Adrenal gland (tissue), 12 donors: Measurements from ENCODE around the gene TNFRSF4. TPM values are rescaled to one million over a fixed set of nuclear protein-coding genes. Genes with fewer than 3 reads are reported as not detected.

Experiments used
- DNase-seq, 7 donors: peaks; one replicate each; pipeline ENCODE4 v3.0.0-alpha.2; 2019 to 2020
- H3K27ac ChIP-seq, 5 donors: fragments of 200-600 bp; sonication (generic) in 4 of 5; 1 replicate in 3 of 5; 2 replicates in 2 of 5; pipeline versions ENCODE4 v1.5.1 to v1.8.0; 2016 to 2020; ENCODE audit warnings: mild to moderate bottlenecking in 1 of 5
- H3K27me3 ChIP-seq: fragments of 200-600 bp; 2 replicates; pipeline ENCODE4 v1.8.0; 2021
- H3K36me3 ChIP-seq, 2 donors: fragments of 200-600 bp; replicated peaks in 1 of 2; 1 replicate in 1 of 2; 2 replicates in 1 of 2; pipeline versions ENCODE4 v1.5.1 to v1.8.0; 2018 to 2022
- H3K4me1 ChIP-seq, 2 donors: fragments of 200-600 bp; replicated peaks in 1 of 2; 1 replicate in 1 of 2; 2 replicates in 1 of 2; pipeline versions ENCODE4 v1.5.1 to v1.8.0; 2018 to 2021
- H3K4me3 ChIP-seq, 4 donors: fragments of 200-600 bp; sonication (generic) in 3 of 4; one replicate each; pipeline ENCODE4 v1.5.1; 2016 to 2018
- H3K9me3 ChIP-seq, 3 donors: fragments of 200-600 bp; sonication (generic) in 1 of 3; replicated peaks in 1 of 3; 1 replicate in 2 of 3; 2 replicates in 1 of 3; pipeline versions ENCODE4 v1.5.1 to v1.8.0; 2016 to 2021
- CTCF ChIP-seq, 6 experiments: fragments of 450-650 bp in 4 of 6; fragments of 200-600 bp in 2 of 6; sonication (generic) in 1 of 6; IDR thresholded peaks; 1 replicate in 5 of 6; 2 replicates in 1 of 6; pipeline versions ENCODE4 v1.5.1 to v1.8.0; 2016 to 2021; ENCODE audit warnings: antibody characterized with exemption in 6 of 6, mild to moderate bottlenecking in 2 of 6, moderate library complexity in 1 of 6
- POLR2A ChIP-seq, 2 donors: fragments of 450-650 bp; IDR thresholded peaks; one replicate each; pipeline ENCODE4 v1.6.1; 2017; ENCODE audit warnings: antibody characterized with exemption in 2 of 2, mild to moderate bottlenecking in 2 of 2, moderate library complexity in 1 of 2
- WGBS, 4 donors: extraction: QIAGEN DNeasy Blood & Tissue Kit in 2 of 4; methylation state at CpG; one replicate each; pipeline versions ENCODE4 v1.1.5 to v1.1.7; 2013 to 2017; 5-methylcytosine and 5-hydroxymethylcytosine counted together
- intact Hi-C, 2 donors: fragments of 100-400 bp; cut with DNase I; formaldehyde crosslinking; loops; one replicate each; pipeline versions ENCODE4 v1.14.1 to v1.15.0; 2022 to 2023
- polyA plus RNA-seq, 3 donors: library from polyadenylated mRNA; stranded (reverse); fragments of 200-250 nt in 2 of 3; fragments of 350-450 nt in 1 of 3; fragmentation: Illumina TruSeq in 1 of 3; extraction: RNeasy Lipid Tissue Mini Kit (QIAGEN cat#74804) in 1 of 3; gene quantifications; one replicate each; pipeline ENCODE4 v1.2.3, GENCODE V29; 2013 to 2014
- total RNA-seq, 9 donors: library from RNA; depleted of rRNA in 4 of 9; stranded (reverse); fragments of >200 nt in 4 of 9; fragments of 120-200 nt in 1 of 9; fragmentation: NEBNext Ultra II Directional in 1 of 9; extraction: Animal tissue kit (Norgen Biotek cat#: 25700) in 1 of 9; gene quantifications; one replicate each; pipeline versions ENCODE4 v1.1.0 to v1.2.4, GENCODE V29; 2013 to 2023
- donor health status: healthy with polysubstance abuse.
- donor health status: Bipolar disorder and iron deficiency.
- donor health status: DM: yes; HTN: yes; CAD: no.
- donor health status: DM: no; HTN: no; CAD: no.
- donor health status: DM: no; HTN: no; CAD: no.
- donor health status: DM: yes; HTN: yes; CAD: no.

Gene TNFRSF4
- total and polyA plus RNA-seq, 12 donors, result 0.32 to 6.9 (median 1.1) TPM; not detected in 2

GRCh38 chr1:1183221-1183747 is 30.7 kb downstream of the TNFRSF4 start:
- 67 to 76% (median 69%) methylated on average over 19 to 21 of the region's 21 CpGs for WGBS, 4 donors
- intact Hi-C loops, result no loop called here
- no peak overlapping the region for H3K27ac ChIP-seq
- H3K9me3 ChIP-seq, result no peaks in the 10 kb centered on the region
- no peaks in the 10 kb centered on the region for H3K36me3 ChIP-seq
- no peak for DNase-seq
- peaks cover 22% of the 10 kb centered on the region for H3K27me3 ChIP-seq
- H3K4me3 ChIP-seq, result no peak overlapping the region
- no peaks in the 10 kb centered on the region for H3K4me1 ChIP-seq
- no peak for TF ChIP-seq CTCF (IDR thresholded peaks at IDR 0.05)
- no peak for TF ChIP-seq POLR2A (IDR thresholded peaks at IDR 0.05)

- WGBS, 4 donors, result 54 to 73% (median 66%) methylated on average over 22 to 39 of the region's 39 CpGs
Measured at GRCh38 chr1:1182491-1183220, 31.3 kb downstream of the TNFRSF4 start.

GRCh38 chr1:1181938-1182410 is 32.0 kb downstream of the TNFRSF4 start:
- DNase-seq, result peak in 1 of 7 donors; percentile 3
- H3K4me1 ChIP-seq, result no peaks in the 10 kb centered on the region
- 74 to 86% (median 80%) methylated on average over 17 to 21 of the region's 21 CpGs for WGBS, 4 donors
- TF ChIP-seq CTCF (IDR thresholded peaks at IDR 0.05) (no peak), POLR2A (IDR thresholded peaks at IDR 0.05) (no peak)
- H3K27me3 ChIP-seq, result peaks cover 30% of the 10 kb centered on the region
- no peaks in the 10 kb centered on the region for H3K9me3 ChIP-seq
- intact Hi-C loops, result no loop called here
- H3K27ac ChIP-seq, result no peak overlapping the region
- no peak overlapping the region for H3K4me3 ChIP-seq
- H3K36me3 ChIP-seq, result no peaks in the 10 kb centered on the region

More at GRCh38 chr1:1182491-1183220, 31.3 kb downstream of the TNFRSF4 start:
- no peak overlapping the region for H3K4me3 ChIP-seq
- DNase-seq, result peak in 1 of 7 donors; percentile 5
- H3K27ac ChIP-seq, result no peak overlapping the region
- no peaks in the 10 kb centered on the region for H3K9me3 ChIP-seq
- TF ChIP-seq CTCF (IDR thresholded peaks at IDR 0.05), result no peak
- TF ChIP-seq POLR2A (IDR thresholded peaks at IDR 0.05), result no peak
- intact Hi-C loops, result no loop called here
- no peaks in the 10 kb centered on the region for H3K4me1 ChIP-seq
- peaks cover 28% of the 10 kb centered on the region for H3K27me3 ChIP-seq
- H3K36me3 ChIP-seq, result no peaks in the 10 kb centered on the region

- Histone ChIP-seq H3K27me3 (peaks cover 35% of the 10 kb centered on the region), H3K4me3 (no peak overlapping the region), H3K36me3 (no peaks in the 10 kb centered on the region), H3K9me3 (no peaks in the 10 kb centered on the region), H3K27ac (no peak overlapping the region), H3K4me1 (no peaks in the 10 kb centered on the region)
- 79 to 86% (median 83%) methylated on average over 23 to 26 of the region's 26 CpGs for WGBS, 4 donors
- intact Hi-C loops, result no loop called here
- DNase-seq, result peak in 1 of 7 donors; percentile 4
- TF ChIP-seq POLR2A (IDR thresholded peaks at IDR 0.05), result no peak
- TF ChIP-seq CTCF (IDR thresholded peaks at IDR 0.05), result no peak
Measured at GRCh38 chr1:1181129-1181937, 32.6 kb downstream of the TNFRSF4 start.
